ENCODE results near the gene TM7SF2.

Gene TM7SF2

GRCh38 chr11:65157336-65157735 is 45.7 kb downstream of the TM7SF2 start:
- no peak for DNase-seq

GRCh38 chr11:65159012-65159411 is 47.3 kb downstream of the TM7SF2 start:
- no peak for DNase-seq

GRCh38 chr11:65160643-65161042 is 49.0 kb downstream of the TM7SF2 start:
- no peak for DNase-seq

GRCh38 chr11:65163684-65164083 is 52.0 kb downstream of the TM7SF2 start:
- DNase-seq = no peak
